ENCODE results near the gene SGCD. TPM values are rescaled to one million over a fixed set of nuclear protein-coding genes. Genes with fewer than 3 reads are reported as not detected.

The SGCD gene
- total RNA-seq, 4 donors from 2014 or later = 0.53 to 2.3 (median 1.2) TPM

- DNase-seq (ENCODE audit: low spot score in 2 of 2) = no peak
- 84 to 89% methylated on average over 2 of the region's 2 CpGs for whole genome bisulfite sequencing, 2 donors
- H3K4me3 ChIP-seq (ENCODE audit: low read depth, poor library complexity, severe bottlenecking) = no peak overlapping the region
- intact Hi-C loops (cut with DNase I; ENCODE audit: low total_unique reads) = no loop called here
- TF ChIP-seq CTCF (IDR thresholded peaks at IDR 0.05) (no peak), POLR2A (IDR thresholded peaks at IDR 0.05) (no peak)
Measured at GRCh38 chr5:156758011-156758791, 431.2 kb downstream of the SGCD start.

- no peak for DNase-seq (ENCODE audit: low spot score in 2 of 2)
- TF ChIP-seq CTCF (IDR thresholded peaks at IDR 0.05) (no peak), POLR2A (IDR thresholded peaks at IDR 0.05) (no peak)
- intact Hi-C loops (cut with DNase I; ENCODE audit: low total_unique reads) = no loop called here
- no peak overlapping the region for H3K4me3 ChIP-seq (ENCODE audit: low read depth, poor library complexity, severe bottlenecking)
- 91 to 93% methylated on average over 11 of the region's 11 CpGs for WGBS, 2 donors
Measured at GRCh38 chr5:156759156-156759555, 432.2 kb downstream of the SGCD start.

GRCh38 chr5:156762771-156763170 lies 435.8 kb downstream of the SGCD start:
- DNase-seq (ENCODE audit: low spot score in 2 of 2) = no peak
- H3K4me3 ChIP-seq (ENCODE audit: low read depth, poor library complexity, severe bottlenecking) = no peak overlapping the region
- TF ChIP-seq CTCF (IDR thresholded peaks at IDR 0.05) = no peak
- no peak for TF ChIP-seq POLR2A (IDR thresholded peaks at IDR 0.05)
- intact Hi-C loops (cut with DNase I; ENCODE audit: low total_unique reads) = no loop called here

GRCh38 chr5:156764176-156764971 lies 437.4 kb downstream of the SGCD start:
- no peak for DNase-seq (ENCODE audit: low spot score in 2 of 2)
- TF ChIP-seq CTCF (IDR thresholded peaks at IDR 0.05) (no peak), POLR2A (IDR thresholded peaks at IDR 0.05) (no peak)
- intact Hi-C loops (cut with DNase I; ENCODE audit: low total_unique reads) = no loop called here
- 82 to 85% methylated on average over 6 of the region's 6 CpGs for WGBS, 2 donors
- no peak overlapping the region for H3K4me3 ChIP-seq (ENCODE audit: low read depth, poor library complexity, severe bottlenecking)

- no peak overlapping the region for H3K4me3 ChIP-seq (ENCODE audit: low read depth, poor library complexity, severe bottlenecking)
- intact Hi-C loops (cut with DNase I; ENCODE audit: low total_unique reads) = no loop called here
- 60 to 69% methylated on average over 2 of the region's 2 CpGs for WGBS, 2 donors
- TF ChIP-seq CTCF (IDR thresholded peaks at IDR 0.05) = no peak
- no peak for TF ChIP-seq POLR2A (IDR thresholded peaks at IDR 0.05)
- no peak for DNase-seq (ENCODE audit: low spot score in 2 of 2)
Measured at GRCh38 chr5:156774273-156774672, 447.3 kb downstream of the SGCD start.
